GM06990 (cell line): Measurements from ENCODE around the gene CBFA2T3.

Experiments
- DNase-seq: peaks from one replicate; pipeline ENCODE4 v3.0.0-alpha.2; 2011; ENCODE audit not compliant: insufficient read length; ENCODE audit errors: extremely low read depth
- H3K27me3 ChIP-seq: replicated peaks from 2 replicates; pipeline ENCODE4 v1.6.0; 2011; ENCODE audit warnings: low read length; ENCODE audit not compliant: control insufficient read depth, insufficient read depth
- H3K36me3 ChIP-seq: 2 replicates; pipeline ENCODE4 v1.5.1; 2011; ENCODE audit warnings: low read length; ENCODE audit not compliant: control insufficient read depth, insufficient read depth
- H3K4me3 ChIP-seq: replicated peaks from 2 replicates; pipeline ENCODE4 v1.5.1; 2011; ENCODE audit warnings: low read depth, mild to moderate bottlenecking, control low read depth, low read length
- CTCF ChIP-seq: IDR thresholded peaks from 2 replicates; pipeline ENCODE4 v1.5.1; 2011; ENCODE audit warnings: low read length, control low read depth, mild to moderate bottlenecking, inconsistent platforms; ENCODE audit not compliant: insufficient read depth, poor library complexity, severe bottlenecking

The CBFA2T3 gene

GRCh38 chr16:88930716-88931115 is 46.3 kb downstream of the CBFA2T3 start:
- no peak for TF ChIP-seq CTCF
- H3K36me3 ChIP-seq: peaks cover 5% of the 10 kb centered on the region
- no peak overlapping the region for H3K4me3 ChIP-seq
- no peaks in the 10 kb centered on the region for H3K27me3 ChIP-seq
- no peak for DNase-seq

GRCh38 chr16:88929091-88929445 is 47.9 kb downstream of the CBFA2T3 start:
- DNase-seq: no peak
- Histone ChIP-seq H3K27me3 (no peaks in the 10 kb centered on the region), H3K4me3 (no peak overlapping the region), H3K36me3 (peaks cover 2% of the 10 kb centered on the region)
- TF ChIP-seq CTCF: no peak

GRCh38 chr16:88928405-88929090 is 48.5 kb downstream of the CBFA2T3 start:
- no peak for DNase-seq
- H3K36me3 ChIP-seq: peaks cover 2% of the 10 kb centered on the region
- H3K27me3 ChIP-seq: no peaks in the 10 kb centered on the region
- TF ChIP-seq CTCF: no peak
- H3K4me3 ChIP-seq: no peak overlapping the region

GRCh38 chr16:88927661-88928060 is 49.3 kb downstream of the CBFA2T3 start:
- H3K4me3 ChIP-seq: no peak overlapping the region
- H3K27me3 ChIP-seq: no peaks in the 10 kb centered on the region
- no peaks in the 10 kb centered on the region; the same call in none of the 2 replicates for H3K36me3 ChIP-seq
- no peak for TF ChIP-seq CTCF
- DNase-seq: no peak

- no peak for TF ChIP-seq CTCF
- Histone ChIP-seq H3K36me3 (no peaks in the 10 kb centered on the region; the same call in none of the 2 replicates), H3K27me3 (no peaks in the 10 kb centered on the region), H3K4me3 (no peak overlapping the region)
- no peak for DNase-seq
Measured at GRCh38 chr16:88927010-88927409, 50.0 kb downstream of the CBFA2T3 start.
